ENCODE data around the gene TRPC4AP.

Gene TRPC4AP

GRCh38 chr20:35092524-35093266, at the start of gene TRPC4AP:
Gene TRPC4AP (minus strand): TSS chr20:35092807. CDS start chr20:35092781, 26 bp downstream.
- Mint-ChIP-seq H3K4me1 (ENCODE audit: low read depth) (peaks cover 38% of the 10 kb centered on the region), H3K27ac (peak within 1 kb of the TSS; percentile 93), H3K9me3 (no peaks in the 10 kb centered on the region), H3K27me3 (ENCODE audit: low read depth) (no peaks in the 10 kb centered on the region), H3K4me3 (peak within 1 kb of the TSS; percentile 88), H3K36me3 (ENCODE audit: low read depth) (peaks cover 21% of the 10 kb centered on the region)
- DNase-seq (ENCODE audit: low spot score) = peak; percentile 89

- peaks cover 1% of the 10 kb centered on the region for H3K4me1 Mint-ChIP-seq (ENCODE audit: low read depth)
- no peak overlapping the region for H3K4me3 Mint-ChIP-seq
- H3K9me3 Mint-ChIP-seq = no peaks in the 10 kb centered on the region
- no peak overlapping the region for H3K27ac Mint-ChIP-seq
- peaks cover 31% of the 10 kb centered on the region for H3K36me3 Mint-ChIP-seq (ENCODE audit: low read depth)
- DNase-seq (ENCODE audit: low spot score) = no peak
- no peaks in the 10 kb centered on the region for H3K27me3 Mint-ChIP-seq (ENCODE audit: low read depth)
Measured at GRCh38 chr20:35135867-35136586, 43.4 kb upstream of the TRPC4AP start.

GRCh38 chr20:35134880-35135279, 42.3 kb upstream of the TRPC4AP start:
- Mint-ChIP-seq H3K27me3 (ENCODE audit: low read depth) (no peaks in the 10 kb centered on the region), H3K27ac (no peak overlapping the region), H3K4me1 (ENCODE audit: low read depth) (no peaks in the 10 kb centered on the region), H3K36me3 (ENCODE audit: low read depth) (peaks cover 34% of the 10 kb centered on the region), H3K4me3 (no peak overlapping the region), H3K9me3 (no peaks in the 10 kb centered on the region)
- DNase-seq (ENCODE audit: low spot score) = no peak

- H3K27ac Mint-ChIP-seq = no peak overlapping the region
- H3K27me3 Mint-ChIP-seq (ENCODE audit: low read depth) = no peaks in the 10 kb centered on the region
- no peak for DNase-seq (ENCODE audit: low spot score)
- peaks cover 34% of the 10 kb centered on the region for H3K36me3 Mint-ChIP-seq (ENCODE audit: low read depth)
- no peak overlapping the region for H3K4me3 Mint-ChIP-seq
- no peaks in the 10 kb centered on the region for H3K4me1 Mint-ChIP-seq (ENCODE audit: low read depth)
- no peaks in the 10 kb centered on the region for H3K9me3 Mint-ChIP-seq
Measured at GRCh38 chr20:35134472-35134871, 41.9 kb upstream of the TRPC4AP start.

- Mint-ChIP-seq H3K27me3 (ENCODE audit: low read depth) (no peaks in the 10 kb centered on the region), H3K4me1 (ENCODE audit: low read depth) (no peaks in the 10 kb centered on the region), H3K27ac (no peak overlapping the region), H3K36me3 (ENCODE audit: low read depth) (peaks cover 34% of the 10 kb centered on the region), H3K9me3 (no peaks in the 10 kb centered on the region), H3K4me3 (no peak overlapping the region)
- no peak for DNase-seq (ENCODE audit: low spot score)
Measured at GRCh38 chr20:35133735-35134134, 41.1 kb upstream of the TRPC4AP start.

GRCh38 chr20:35133031-35133430, 40.4 kb upstream of the TRPC4AP start:
- Mint-ChIP-seq H3K9me3 (no peaks in the 10 kb centered on the region), H3K27me3 (ENCODE audit: low read depth) (no peaks in the 10 kb centered on the region), H3K27ac (no peak overlapping the region), H3K4me1 (ENCODE audit: low read depth) (no peaks in the 10 kb centered on the region), H3K36me3 (ENCODE audit: low read depth) (peaks cover 33% of the 10 kb centered on the region), H3K4me3 (no peak overlapping the region)
- DNase-seq (ENCODE audit: low spot score) = no peak

GRCh38 chr20:35131934-35132333, 39.3 kb upstream of the TRPC4AP start:
- H3K9me3 Mint-ChIP-seq = no peaks in the 10 kb centered on the region
- H3K27ac Mint-ChIP-seq = no peak overlapping the region
- no peaks in the 10 kb centered on the region for H3K27me3 Mint-ChIP-seq (ENCODE audit: low read depth)
- DNase-seq (ENCODE audit: low spot score) = no peak
- no peaks in the 10 kb centered on the region for H3K4me1 Mint-ChIP-seq (ENCODE audit: low read depth)
- H3K4me3 Mint-ChIP-seq = no peak overlapping the region
- H3K36me3 Mint-ChIP-seq (ENCODE audit: low read depth) = peaks cover 31% of the 10 kb centered on the region

- Mint-ChIP-seq H3K27ac (no peak overlapping the region), H3K27me3 (ENCODE audit: low read depth) (no peaks in the 10 kb centered on the region), H3K9me3 (no peaks in the 10 kb centered on the region), H3K4me1 (ENCODE audit: low read depth) (no peaks in the 10 kb centered on the region), H3K36me3 (ENCODE audit: low read depth) (peaks cover 41% of the 10 kb centered on the region), H3K4me3 (no peak overlapping the region)
- no peak for DNase-seq (ENCODE audit: low spot score)
Measured at GRCh38 chr20:35129647-35130069, 37.1 kb upstream of the TRPC4AP start.

GRCh38 chr20:35125753-35126152, 33.1 kb upstream of the TRPC4AP start:
- Mint-ChIP-seq H3K27ac (no peak overlapping the region), H3K4me3 (no peak overlapping the region), H3K36me3 (ENCODE audit: low read depth) (peaks cover 47% of the 10 kb centered on the region), H3K9me3 (no peaks in the 10 kb centered on the region), H3K27me3 (ENCODE audit: low read depth) (no peaks in the 10 kb centered on the region), H3K4me1 (ENCODE audit: low read depth) (no peaks in the 10 kb centered on the region)
- DNase-seq (ENCODE audit: low spot score) = no peak

GRCh38 chr20:35122756-35123405, 30.3 kb upstream of the TRPC4AP start:
- no peak overlapping the region for H3K27ac Mint-ChIP-seq
- DNase-seq (ENCODE audit: low spot score) = no peak
- H3K36me3 Mint-ChIP-seq (ENCODE audit: low read depth) = peaks cover 65% of the 10 kb centered on the region
- H3K4me1 Mint-ChIP-seq (ENCODE audit: low read depth) = no peaks in the 10 kb centered on the region
- no peaks in the 10 kb centered on the region for H3K9me3 Mint-ChIP-seq
- H3K27me3 Mint-ChIP-seq (ENCODE audit: low read depth) = no peaks in the 10 kb centered on the region
- H3K4me3 Mint-ChIP-seq = no peak overlapping the region

- H3K27ac Mint-ChIP-seq = no peak overlapping the region
- no peak overlapping the region for H3K4me3 Mint-ChIP-seq
- no peaks in the 10 kb centered on the region for H3K9me3 Mint-ChIP-seq
- peaks cover 63% of the 10 kb centered on the region for H3K36me3 Mint-ChIP-seq (ENCODE audit: low read depth)
- no peaks in the 10 kb centered on the region for H3K4me1 Mint-ChIP-seq (ENCODE audit: low read depth)
- DNase-seq (ENCODE audit: low spot score) = no peak
- no peaks in the 10 kb centered on the region for H3K27me3 Mint-ChIP-seq (ENCODE audit: low read depth)
Measured at GRCh38 chr20:35121186-35121585, 28.6 kb upstream of the TRPC4AP start.

- Mint-ChIP-seq H3K4me3 (no peak overlapping the region), H3K36me3 (ENCODE audit: low read depth) (peaks cover 63% of the 10 kb centered on the region), H3K27ac (no peak overlapping the region), H3K27me3 (ENCODE audit: low read depth) (no peaks in the 10 kb centered on the region), H3K4me1 (ENCODE audit: low read depth) (no peaks in the 10 kb centered on the region), H3K9me3 (no peaks in the 10 kb centered on the region)
- peak; percentile 19 for DNase-seq (ENCODE audit: low spot score)
Measured at GRCh38 chr20:35120012-35120701, 27.6 kb upstream of the TRPC4AP start.

- Mint-ChIP-seq H3K4me1 (ENCODE audit: low read depth) (no peaks in the 10 kb centered on the region), H3K4me3 (no peak overlapping the region), H3K36me3 (ENCODE audit: low read depth) (peaks cover 51% of the 10 kb centered on the region), H3K9me3 (no peaks in the 10 kb centered on the region), H3K27ac (no peak overlapping the region), H3K27me3 (ENCODE audit: low read depth) (no peaks in the 10 kb centered on the region)
- no peak for DNase-seq (ENCODE audit: low spot score)
Measured at GRCh38 chr20:35117629-35118028, 25.0 kb upstream of the TRPC4AP start.

GRCh38 chr20:35117196-35117595, 24.6 kb upstream of the TRPC4AP start:
- no peak overlapping the region for H3K4me3 Mint-ChIP-seq
- no peak overlapping the region for H3K27ac Mint-ChIP-seq
- no peaks in the 10 kb centered on the region for H3K27me3 Mint-ChIP-seq (ENCODE audit: low read depth)
- H3K9me3 Mint-ChIP-seq = no peaks in the 10 kb centered on the region
- no peak for DNase-seq (ENCODE audit: low spot score)
- H3K4me1 Mint-ChIP-seq (ENCODE audit: low read depth) = no peaks in the 10 kb centered on the region
- peaks cover 50% of the 10 kb centered on the region for H3K36me3 Mint-ChIP-seq (ENCODE audit: low read depth)

Data from T-helper 2 cell treated with Interferon-gamma antibody and Interleukin-4, amounts not matched to agents 5 μg/mL and 100 μg/mL, for 36 hours (primary cell).